ENCODE data around the gene NCOR2.
"Not testable (repeated sequence)": the region's sequence is repeated elsewhere in the genome, so short reads cannot be mapped to it uniquely, and the experiment has no call there.

GRCh38 chr12:124584494-124584893, 17.1 kb upstream of the NCOR2 start:
- TF ChIP-seq EZH2 (IDR thresholded peaks at IDR 0.05; ENCODE audit: low read length); CTCF (optimal IDR thresholded peaks at IDR 0.05 in 1 of 3, IDR thresholded peaks at IDR 0.05 in 1 of 3, conservative IDR thresholded peaks at IDR 0.05 in 1 of 3; ENCODE audit: extremely low read depth in 1 of 3, insufficient read depth in 2 of 3, low read length in 3 of 3): not testable (repeated sequence)

Data from keratinocyte (primary cell).